Daoy (cell line): ENCODE measurements around the gene TOMM34. TPM values are rescaled to one million over a fixed set of nuclear protein-coding genes. Genes with fewer than 3 reads are reported as not detected.

Experiments
- DNase-seq: peaks from one replicate; pipeline ENCODE4 v3.0.0-alpha.2; 2015; ENCODE audit warnings: low read depth
- total RNA-seq: library from RNA; depleted of rRNA; stranded (reverse); fragments of >200 nt; shearing (Covaris generic); gene quantifications from 2 replicates; pipeline ENCODE4 v1.2.3, GENCODE V29; 2014

The TOMM34 gene
- total RNA-seq, 1 experiment from 2014 or later: 77.5 TPM

DNA sequence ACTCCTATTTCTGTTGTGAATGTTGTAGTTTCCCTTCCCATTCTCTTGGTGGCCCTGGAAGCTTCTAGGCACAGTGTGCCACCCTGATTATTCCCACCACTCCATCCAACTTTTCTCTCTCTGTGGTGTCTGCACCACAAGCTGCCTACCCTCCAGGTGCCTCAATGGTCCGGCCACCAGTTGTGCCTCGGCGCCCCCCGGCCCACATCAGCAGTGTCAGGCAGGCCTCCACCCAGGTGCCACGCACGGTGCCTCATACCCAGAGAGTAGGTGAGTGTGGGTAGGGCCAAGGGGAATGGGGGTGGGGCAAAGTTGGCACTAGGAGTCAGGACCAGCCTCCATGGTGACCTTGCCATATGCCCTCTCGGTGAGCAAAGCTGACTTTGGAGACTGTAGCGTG, 27.3 kb downstream of the TOMM34 start:
- no peak for DNase-seq

DNA sequence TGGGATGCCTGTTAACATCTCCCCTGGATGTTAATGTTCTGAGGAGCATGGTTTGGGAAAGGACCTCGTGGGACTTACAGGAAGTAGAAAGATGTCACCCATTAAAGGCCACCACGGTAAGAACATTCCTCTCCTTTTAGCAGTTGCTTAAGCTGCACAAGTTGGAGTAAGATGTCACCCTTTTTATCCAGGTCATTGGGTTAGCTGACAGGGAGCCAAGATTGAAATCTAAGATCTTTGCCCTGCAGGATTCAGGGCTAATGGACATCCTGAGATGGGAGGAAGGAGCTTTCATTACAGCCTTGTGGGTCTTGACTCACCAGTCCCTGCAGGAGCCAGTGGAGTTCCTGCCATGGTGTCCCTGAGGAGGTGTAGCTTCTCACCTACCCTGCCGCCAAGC, 28.3 kb downstream of the TOMM34 start:
- no peak for DNase-seq

DNA sequence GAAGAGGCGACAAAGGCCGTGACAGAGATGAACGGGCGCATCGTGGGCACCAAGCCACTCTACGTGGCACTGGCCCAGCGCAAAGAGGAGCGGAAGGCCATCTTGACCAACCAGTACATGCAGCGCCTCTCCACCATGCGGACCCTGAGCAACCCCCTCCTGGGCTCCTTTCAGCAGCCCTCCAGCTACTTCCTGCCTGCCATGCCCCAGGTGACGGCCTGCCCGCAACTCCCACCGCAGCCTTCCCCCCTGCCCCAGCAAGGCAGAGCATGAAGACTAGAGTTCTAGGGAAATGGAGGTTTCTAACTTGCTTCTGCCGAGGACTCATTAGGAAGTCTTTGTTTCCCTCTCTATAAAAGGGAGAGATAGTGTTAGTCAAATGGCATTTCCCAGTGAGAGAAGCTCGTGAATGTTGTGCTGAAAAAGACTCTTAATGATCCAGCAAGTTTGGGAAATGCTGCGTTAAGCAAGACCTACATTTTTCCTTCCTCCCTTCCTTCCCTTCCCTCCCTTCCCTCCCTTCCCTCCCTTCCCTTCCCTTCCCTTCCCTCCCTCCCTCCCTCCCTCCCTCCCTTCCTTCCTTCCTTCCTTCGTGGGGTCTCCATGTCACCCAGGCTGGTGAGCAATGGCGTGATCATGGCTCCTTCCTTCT, 29.6 kb downstream of the TOMM34 start:
- DNase-seq: no peak

DNA sequence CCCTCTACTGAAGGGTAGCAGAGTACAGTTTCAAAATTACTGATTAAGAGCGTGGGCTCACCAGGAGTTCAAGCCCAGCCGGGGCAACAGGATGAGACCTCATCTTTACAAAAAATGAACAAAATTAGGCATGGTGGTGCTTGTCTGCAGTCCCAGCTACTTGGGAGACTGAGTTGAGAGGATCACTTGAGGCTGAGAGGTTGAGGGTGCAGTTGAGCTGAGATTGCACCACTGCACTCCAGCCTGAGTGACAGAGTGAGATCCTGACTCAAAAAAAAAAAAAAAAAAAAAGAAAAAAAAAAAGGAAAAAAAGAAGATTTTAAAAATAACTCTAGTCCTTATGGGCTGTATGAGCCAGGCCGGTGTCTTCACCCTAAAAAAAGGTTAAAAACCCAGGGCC, 31.6 kb downstream of the TOMM34 start:
- DNase-seq: no peak

DNA sequence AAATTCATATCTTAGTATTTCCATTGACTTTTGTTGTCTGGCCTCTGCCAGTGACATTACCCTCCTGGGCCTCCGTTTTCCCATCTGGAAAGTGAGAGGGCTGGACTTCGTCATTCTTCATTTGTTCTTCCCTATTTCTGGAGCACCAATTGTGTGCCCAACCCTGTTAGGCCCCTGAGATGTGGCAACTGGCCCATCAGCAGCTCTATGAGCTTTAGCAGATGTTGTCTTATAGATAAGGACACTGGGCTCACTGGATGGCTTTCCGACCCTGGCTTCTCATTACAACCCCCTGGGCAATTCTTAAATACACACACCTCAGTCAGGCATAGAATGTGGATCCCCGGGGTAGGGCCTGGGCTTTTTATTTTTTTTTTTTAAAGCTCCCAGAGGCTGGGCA, 35.7 kb downstream of the TOMM34 start:
- DNase-seq: no peak

DNA sequence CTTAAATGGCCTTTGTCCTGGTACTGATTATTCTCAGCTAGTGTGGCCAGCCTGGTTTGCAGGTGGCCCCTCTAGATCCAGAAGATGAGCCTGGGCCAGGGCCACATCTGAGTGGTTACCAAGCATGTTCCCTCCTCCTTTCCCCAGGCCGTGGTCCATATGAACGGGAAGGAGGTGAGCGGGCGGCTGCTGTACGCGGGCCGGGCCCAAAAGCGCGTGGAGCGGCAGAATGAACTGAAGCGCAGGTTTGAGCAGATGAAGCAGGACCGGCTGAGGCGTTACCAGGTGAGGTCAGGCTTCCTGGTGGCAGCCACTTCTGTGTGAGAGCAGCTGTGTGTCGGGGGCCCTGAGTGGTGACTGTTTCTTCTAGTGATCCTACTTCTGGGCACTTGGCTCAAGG, 38.8 kb downstream of the TOMM34 start:
- DNase-seq: no peak

DNA sequence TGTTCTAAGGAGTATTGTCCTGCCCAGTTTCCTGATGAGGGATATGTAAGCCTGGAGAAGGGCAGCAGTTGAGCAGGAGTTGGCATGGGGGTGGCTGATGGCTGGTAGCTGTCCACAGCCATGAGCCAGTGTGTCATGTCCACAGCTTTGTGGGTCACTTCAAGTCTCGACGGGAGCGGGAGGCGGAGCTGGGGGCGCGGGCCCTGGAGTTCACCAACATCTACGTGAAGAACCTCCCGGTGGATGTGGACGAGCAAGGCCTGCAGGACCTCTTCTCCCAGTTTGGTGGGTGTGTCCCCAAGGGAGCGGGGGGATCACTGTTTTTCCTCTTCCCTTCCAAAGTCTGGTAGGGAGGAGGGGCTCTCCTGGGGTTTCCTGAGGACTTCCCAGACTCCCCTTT, 41.4 kb downstream of the TOMM34 start:
- no peak for DNase-seq

DNA sequence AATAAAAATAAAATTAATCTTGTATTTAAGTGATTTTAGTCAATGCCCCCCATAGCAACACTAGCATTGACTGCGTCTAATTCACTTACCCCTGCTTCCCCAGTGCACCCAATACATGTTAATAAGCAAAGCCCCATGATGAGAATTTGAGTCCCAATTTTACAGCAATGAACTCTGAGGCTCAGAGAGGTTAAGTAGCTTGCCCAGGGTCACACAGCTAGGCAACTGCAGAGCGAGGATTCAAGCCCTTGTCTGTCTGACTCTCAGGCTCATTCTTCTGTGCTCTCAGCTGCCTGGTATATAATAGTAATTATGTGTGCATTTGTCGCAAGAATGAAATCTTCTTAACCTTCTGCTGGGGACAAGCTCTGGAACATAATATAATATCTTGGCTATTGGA, 41.9 kb downstream of the TOMM34 start:
- no peak for DNase-seq

DNA sequence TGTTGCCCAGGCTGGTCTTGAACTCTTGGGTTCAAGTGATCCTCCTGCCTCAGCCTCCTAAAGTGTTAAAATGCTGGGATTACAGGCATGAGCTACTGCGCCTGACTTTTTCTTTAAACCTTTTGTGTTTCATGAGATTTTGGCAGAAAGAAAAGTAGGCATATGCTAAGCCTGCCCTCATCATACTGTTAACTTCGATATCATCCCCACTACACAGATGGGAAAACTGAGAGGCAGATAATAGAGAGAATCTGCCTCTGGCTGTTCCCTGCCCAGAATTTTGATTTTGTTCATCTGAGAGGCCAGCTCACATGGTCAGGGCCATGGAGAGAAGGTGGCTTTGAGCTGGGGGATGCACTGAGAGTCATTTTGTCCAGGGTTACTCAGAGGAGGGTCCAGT, 42.8 kb downstream of the TOMM34 start:
- DNase-seq: no peak

DNA sequence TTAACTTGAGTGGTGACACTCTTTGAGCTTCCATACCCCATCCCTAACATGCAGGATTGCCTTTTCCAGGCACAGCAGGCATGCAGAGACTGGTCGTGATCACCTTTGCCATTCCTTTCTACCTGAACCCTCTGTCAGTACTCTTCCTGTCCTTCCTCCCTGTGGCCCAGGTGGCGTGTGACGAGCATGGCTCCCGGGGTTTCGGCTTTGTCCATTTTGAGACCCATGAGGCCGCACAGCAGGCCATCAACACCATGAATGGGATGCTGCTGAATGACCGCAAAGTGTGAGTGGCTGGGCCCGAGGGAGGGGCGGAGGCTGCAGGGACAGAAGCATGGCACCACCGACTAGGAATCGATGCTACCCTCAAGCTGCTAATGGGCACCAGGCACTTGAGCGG, 43.6 kb downstream of the TOMM34 start:
- no peak for DNase-seq

DNA sequence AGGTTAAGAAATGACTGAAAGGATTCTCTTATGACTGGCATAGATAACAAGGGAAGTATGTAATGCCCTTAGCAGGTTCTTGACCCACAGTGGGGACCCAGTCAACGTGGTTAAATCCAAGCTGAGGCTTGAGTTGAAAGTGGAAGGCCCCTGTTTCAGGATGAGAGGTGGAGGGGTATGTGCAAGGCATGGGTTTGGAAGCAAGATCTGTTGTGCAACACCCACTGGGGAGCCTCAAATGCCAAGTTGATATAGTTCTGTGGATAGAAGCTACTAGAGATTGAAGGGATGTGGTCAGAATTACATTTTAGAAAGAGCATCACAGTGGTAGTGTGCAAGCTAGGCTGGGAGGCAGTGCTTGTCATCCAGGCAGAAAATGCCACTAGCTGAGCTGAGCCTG, 45.3 kb downstream of the TOMM34 start:
- DNase-seq: no peak

DNA sequence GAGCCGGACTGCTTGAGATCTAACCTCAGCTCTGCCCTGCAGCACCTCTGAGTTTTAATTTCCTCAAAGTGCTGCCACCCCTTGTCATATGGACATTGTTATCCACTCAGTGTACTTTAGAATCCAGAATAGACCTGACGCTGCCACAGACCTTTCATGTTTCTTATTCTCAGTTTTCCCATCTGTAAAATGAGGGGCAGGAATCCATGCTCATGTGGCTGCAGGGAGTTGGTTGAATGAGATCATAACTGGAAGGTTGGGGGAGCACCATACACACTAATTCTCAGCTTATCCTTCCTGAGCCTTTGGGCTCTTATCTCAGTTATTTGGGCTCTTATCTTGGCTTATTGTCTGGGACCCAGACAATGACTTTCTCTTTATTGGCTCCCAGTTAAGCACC, 48.0 kb downstream of the TOMM34 start:
- DNase-seq: no peak

DNA sequence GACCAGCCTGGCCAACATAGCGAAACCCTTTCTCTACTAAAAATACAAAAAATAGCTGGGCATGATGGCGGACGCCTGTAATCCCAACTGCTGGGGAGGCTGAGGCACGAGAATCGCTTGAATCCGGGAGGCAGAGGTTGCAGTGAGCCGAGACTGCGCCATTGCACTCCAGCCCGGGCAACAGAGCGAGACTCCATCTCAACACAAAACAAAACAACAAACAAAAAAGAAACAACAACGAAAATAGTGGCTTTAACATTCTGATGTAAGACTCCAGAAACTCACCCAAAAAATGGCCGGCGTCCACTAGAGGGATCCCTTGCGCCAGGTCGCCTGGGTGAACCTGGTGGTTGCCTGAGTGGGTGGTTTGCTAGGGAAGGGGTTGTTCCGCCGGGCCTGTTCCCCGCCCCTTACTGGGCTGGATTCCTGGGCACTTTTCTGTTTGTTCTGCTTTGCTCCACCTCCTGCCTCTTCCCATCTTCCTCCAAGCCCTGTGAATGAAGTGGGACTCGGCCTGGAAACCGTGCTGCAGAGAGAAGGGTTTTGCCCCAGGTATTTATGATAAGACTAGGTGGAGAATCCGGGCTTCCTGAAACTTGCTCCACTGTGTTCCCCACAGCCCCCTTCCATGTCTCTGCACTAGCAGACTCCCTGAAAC, 48.8 kb downstream of the TOMM34 start:
- peak; percentile 42 for DNase-seq

DNA sequence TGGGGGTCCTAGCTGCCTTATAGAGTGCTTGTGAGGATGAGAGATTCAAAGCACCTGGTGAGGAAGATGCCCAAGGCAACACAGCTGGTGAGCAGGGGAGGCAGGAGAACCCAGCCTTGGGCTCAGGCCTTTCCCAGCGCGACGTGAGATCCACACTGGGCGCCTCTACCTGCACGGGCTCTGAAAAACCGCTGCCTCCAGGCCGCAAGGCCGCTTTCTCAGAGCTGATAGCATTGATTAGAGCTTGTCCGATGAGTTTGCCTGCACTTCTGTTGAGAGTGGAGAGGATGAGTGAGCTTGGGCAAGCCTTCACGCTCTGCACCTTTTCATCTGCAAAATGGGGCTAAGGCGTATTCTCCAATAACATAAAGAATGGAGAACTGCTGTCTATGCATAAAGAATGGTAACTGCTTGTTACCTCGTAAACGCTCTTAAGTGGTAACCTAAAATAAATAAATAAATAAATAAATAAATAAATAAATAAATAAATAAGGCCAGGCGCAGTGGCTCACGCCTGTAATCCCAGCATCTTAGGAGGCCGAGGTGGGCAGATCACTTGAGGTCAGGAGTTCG, 49.4 kb downstream of the TOMM34 start:
- DNase-seq: no peak

DNA sequence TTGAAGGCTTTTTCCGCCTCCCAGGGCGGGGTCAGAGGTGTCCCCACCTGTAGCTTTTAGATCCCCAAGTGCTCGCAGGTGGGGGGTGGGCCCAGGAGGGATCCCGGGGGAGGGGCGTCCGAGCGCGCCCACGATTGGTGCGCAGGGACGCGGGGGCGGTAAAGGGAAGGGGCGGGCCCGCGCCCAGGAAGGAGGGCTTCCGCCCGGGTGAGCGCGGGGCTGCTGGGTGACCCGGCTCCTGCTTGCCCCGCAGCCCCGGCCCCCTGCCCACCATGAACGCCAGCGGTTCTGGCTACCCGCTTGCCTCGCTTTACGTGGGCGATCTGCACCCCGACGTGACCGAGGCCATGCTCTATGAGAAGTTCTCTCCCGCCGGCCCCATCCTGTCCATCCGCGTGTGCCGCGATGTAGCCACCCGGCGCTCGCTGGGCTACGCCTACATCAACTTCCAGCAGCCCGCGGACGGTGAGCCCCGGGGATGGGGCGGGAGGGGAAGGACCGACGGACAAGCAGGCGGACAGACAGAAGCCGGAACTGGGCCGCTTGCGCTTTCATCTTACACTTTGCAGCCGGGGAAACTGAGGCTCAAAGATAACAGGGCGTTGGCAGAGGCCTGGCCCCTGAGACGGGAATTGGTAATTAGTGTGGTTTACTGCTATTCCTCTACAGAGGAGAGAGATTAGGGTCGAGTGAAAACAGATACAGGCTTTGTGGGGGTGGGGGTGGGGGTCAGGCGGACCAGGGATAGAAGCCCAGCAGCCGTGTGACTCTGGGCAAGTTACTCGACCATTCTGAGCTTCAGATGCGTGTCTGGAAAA, 50.1 kb downstream of the TOMM34 start, which contains the start of gene PABPC1L:
PABPC1L (plus strand) TSS at position 189 of the 818 bp plus-strand sequence; CDS start at position 273, 84 bp downstream.
- DNase-seq: peak; percentile 78

DNA sequence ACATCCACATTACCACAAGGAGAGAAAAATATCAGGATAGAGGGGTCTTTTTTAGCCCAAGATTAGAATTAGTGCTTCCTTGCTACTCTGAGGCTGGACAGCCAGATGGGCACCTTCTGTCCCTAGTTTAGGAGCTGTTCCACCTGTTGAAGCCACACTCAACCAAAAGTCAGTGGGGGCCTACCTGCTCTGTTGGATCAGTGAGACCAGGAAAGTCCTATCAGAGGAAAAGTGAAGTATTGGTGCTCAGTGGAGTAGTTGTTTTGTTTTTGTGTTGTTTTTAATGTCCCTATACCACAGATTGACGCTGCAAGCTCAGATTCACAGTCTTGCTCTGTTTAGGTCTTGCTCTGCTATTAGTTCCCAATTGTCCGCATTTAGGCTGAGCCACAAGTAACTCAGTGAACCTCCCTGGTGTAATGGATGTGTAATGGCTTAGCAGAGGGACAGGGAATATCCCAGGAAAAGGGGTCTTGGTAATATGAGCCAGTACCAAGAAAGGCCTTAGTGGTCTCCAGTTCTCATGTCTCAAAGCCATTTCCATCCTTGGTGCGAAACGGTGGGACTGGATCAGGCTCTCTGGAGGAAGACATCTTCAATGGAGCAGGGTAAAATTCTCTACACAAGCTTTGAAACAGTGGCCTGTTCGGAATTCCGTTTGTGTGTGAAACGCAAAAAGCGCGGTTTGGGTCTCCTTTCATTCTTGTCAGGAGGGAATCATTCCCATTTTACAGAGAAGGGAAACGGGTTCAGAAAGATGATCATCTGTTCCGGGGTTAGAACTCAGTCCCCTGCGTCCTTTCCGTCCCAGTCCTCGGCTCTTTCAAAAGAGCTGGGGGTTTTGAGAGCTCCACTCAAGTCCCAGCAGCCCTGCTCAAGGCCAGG, 51.0 kb downstream of the TOMM34 start:
- DNase-seq: no peak

DNA sequence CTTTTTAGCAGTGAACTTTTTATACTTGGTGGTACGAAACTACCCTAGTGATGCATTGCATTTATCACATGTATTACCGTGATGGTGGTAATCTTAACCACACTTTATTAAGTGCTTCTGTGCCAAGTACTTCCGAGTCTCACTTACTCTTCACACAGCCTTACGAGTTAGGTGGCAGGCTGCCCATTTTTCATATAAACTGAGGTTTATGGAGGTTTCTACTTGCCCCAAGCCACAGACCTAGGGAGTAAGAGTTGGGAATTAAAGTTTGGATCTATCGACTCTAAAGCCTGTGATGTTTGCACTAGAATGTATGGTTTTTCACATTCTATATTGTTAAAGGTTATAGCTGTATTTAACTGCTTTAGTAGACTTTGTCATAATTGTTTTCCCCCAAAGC, 55.8 kb downstream of the TOMM34 start:
- no peak for DNase-seq

DNA sequence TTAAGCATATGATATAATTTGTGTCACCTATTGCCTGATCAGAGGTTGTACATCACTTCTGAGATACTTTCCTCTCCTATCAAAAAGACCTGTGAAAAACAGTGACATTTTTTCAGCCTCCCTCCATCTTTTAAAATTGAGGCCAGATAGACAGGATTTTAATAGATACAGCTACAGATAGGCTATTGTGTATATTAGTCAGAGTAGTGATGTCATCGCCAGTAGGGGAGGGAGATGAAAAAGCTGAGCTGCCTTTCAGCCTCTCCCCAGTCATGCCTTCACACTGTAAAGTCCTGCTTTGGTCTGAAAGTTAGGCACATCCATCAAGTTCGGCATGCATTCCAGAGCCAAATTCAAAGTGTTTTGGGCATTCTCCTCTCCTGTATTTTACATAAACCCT, 58.2 kb downstream of the TOMM34 start:
- DNase-seq: peak; percentile 19

DNA sequence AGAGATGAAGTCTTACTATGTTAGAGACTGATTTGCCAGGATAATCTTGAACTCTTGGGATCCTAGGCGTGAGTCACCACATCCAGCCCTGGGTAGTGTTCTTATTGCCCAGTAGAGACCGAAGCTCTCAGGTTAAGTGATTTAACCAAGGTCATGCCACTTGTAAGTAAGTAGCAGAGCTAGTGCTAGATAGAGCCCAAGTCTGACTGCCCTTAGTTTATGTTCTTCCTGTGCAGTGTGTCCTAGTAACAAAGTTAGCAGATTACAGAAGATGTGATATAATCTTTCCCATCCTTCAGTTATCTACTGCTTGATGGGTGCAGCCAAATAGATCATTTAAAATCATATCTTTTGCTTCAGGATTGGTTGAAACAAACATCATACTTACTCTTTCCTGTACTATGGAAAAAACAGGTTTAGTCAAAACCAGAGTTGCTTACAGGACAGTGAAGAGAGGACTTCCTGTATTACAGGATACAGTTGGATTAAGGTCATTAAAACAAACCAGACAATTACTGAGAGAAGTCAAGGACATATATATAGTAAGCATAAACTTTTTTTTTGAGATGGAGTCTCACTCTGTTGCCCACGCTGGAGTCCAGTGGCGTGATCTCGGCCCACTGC, 59.9 kb downstream of the TOMM34 start:
- no peak for DNase-seq

DNA sequence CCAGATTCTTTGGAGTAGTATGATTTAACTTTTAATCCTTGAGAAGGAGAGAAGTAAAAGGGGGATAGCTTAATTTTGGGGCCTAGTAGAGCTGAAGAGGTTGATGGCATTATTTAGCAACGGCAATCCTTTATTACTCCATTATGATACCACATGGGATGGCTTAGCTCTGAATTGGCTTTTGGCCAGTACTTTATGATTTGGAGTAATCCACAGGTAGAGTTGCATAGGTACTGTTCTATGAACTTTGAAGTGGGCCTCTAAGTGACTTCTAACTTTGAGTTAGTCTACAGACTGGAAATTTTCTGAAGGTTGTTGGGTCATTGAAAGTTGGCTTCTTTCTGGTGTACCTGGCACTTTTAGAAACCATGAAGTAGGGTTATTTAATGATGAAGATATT, 63.1 kb downstream of the TOMM34 start:
- DNase-seq: no peak

DNA sequence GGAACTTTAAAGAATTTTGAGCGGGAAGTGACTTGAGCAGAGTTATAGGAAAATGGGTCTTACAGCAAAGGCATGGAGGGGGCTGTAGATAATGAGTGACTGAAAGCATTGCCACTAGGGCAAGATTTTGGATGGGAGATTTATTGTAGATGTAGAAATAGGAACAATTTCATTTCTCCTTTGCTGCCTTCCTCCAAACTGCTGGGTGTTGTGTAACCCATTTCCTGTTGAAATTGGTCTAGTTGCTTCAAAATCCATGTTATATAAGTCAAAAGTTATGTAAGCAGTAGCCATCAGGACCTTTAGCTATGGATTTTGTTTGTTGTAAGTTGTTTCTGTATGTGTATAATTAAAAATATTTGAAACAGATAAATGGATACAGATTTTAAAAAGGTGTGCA, 63.6 kb downstream of the TOMM34 start:
- no peak for DNase-seq
